ENCODE data around the gene MACROD2.
"Not testable (repeated sequence)": the region's sequence is repeated elsewhere in the genome, so short reads cannot be mapped to it uniquely, and the experiment has no call there.

MACROD2 gene

GRCh38 chr20:14966203-14966602, 970.9 kb downstream of the MACROD2 start:
- Histone ChIP-seq H3K4me1 (ENCODE audit: insufficient read depth, insufficient read length) (no peaks in the 10 kb centered on the region), H3K36me3 (ENCODE audit: insufficient read depth, insufficient read length, low read length) (no peaks in the 10 kb centered on the region), H3K27me3 (ENCODE audit: insufficient read depth, insufficient read length) (no peaks in the 10 kb centered on the region), H3K9ac (ENCODE audit: insufficient read length, low read depth) (no peak overlapping the region), H3K9me3 (ENCODE audit: insufficient read depth, low read length) (no peaks in the 10 kb centered on the region), H3K4me3 (ENCODE audit: insufficient read length, low read depth) (no peak overlapping the region)
- TF ChIP-seq ZNF274 (IDR thresholded peaks at IDR 0.05; ENCODE audit: low read depth, low read length) (no peak), SUZ12 (IDR thresholded peaks at IDR 0.05; ENCODE audit: extremely low read depth, insufficient read depth, insufficient read length) (no peak), YY1 (IDR thresholded peaks at IDR 0.05; ENCODE audit: insufficient read depth, insufficient read length) (no peak)
- DNase-seq (ENCODE audit: low read depth, low spot score), result no peak

DNA sequence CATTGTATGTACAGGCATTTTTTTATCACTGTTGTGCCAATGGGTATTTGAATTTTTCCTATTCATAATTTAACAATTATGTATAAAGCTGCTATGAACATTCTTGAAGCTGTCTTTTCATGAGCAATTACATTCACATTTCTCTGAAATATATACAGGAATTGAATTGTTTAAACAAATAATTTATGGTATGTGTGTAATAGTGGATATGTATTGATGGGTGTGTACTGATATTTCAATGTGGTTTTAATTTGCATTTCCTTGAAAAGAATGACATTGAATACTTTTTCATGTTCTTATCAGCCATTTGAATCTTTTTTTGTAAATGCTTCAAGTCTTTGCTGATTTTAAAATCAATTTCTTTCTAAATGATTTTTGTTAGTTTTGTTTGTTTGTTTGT, 971.5 kb downstream of the MACROD2 start:
- TF ChIP-seq YY1 (IDR thresholded peaks at IDR 0.05; ENCODE audit: insufficient read depth, insufficient read length) (no peak), SUZ12 (IDR thresholded peaks at IDR 0.05; ENCODE audit: extremely low read depth, insufficient read depth, insufficient read length) (no peak), ZNF274 (IDR thresholded peaks at IDR 0.05; ENCODE audit: low read depth, low read length) (no peak)
- DNase-seq (ENCODE audit: low read depth, low spot score), result no peak
- Histone ChIP-seq H3K4me3 (ENCODE audit: insufficient read length, low read depth) (no peak overlapping the region), H3K36me3 (ENCODE audit: insufficient read depth, insufficient read length, low read length) (no peaks in the 10 kb centered on the region), H3K27me3 (ENCODE audit: insufficient read depth, insufficient read length) (no peaks in the 10 kb centered on the region), H3K9ac (ENCODE audit: insufficient read length, low read depth) (no peak overlapping the region), H3K9me3 (ENCODE audit: insufficient read depth, low read length) (no peaks in the 10 kb centered on the region), H3K4me1 (ENCODE audit: insufficient read depth, insufficient read length) (no peaks in the 10 kb centered on the region)

- no peak for DNase-seq (ENCODE audit: low read depth, low spot score)
- Histone ChIP-seq H3K9me3 (ENCODE audit: insufficient read depth, low read length) (no peaks in the 10 kb centered on the region), H3K4me1 (ENCODE audit: insufficient read depth, insufficient read length) (no peaks in the 10 kb centered on the region), H3K4me3 (ENCODE audit: insufficient read length, low read depth) (no peak overlapping the region), H3K9ac (ENCODE audit: insufficient read length, low read depth) (no peak overlapping the region), H3K27me3 (ENCODE audit: insufficient read depth, insufficient read length) (no peaks in the 10 kb centered on the region), H3K36me3 (ENCODE audit: insufficient read depth, insufficient read length, low read length) (no peaks in the 10 kb centered on the region)
- TF ChIP-seq SUZ12 (IDR thresholded peaks at IDR 0.05; ENCODE audit: extremely low read depth, insufficient read depth, insufficient read length) (no peak), YY1 (IDR thresholded peaks at IDR 0.05; ENCODE audit: insufficient read depth, insufficient read length) (no peak), ZNF274 (IDR thresholded peaks at IDR 0.05; ENCODE audit: low read depth, low read length) (no peak)
Measured at GRCh38 chr20:14972256-14972655, 976.9 kb downstream of the MACROD2 start.

- TF ChIP-seq YY1 (IDR thresholded peaks at IDR 0.05; ENCODE audit: insufficient read depth, insufficient read length) (no peak), ZNF274 (IDR thresholded peaks at IDR 0.05; ENCODE audit: low read depth, low read length) (no peak), SUZ12 (IDR thresholded peaks at IDR 0.05; ENCODE audit: extremely low read depth, insufficient read depth, insufficient read length) (no peak)
- Histone ChIP-seq H3K9me3 (ENCODE audit: insufficient read depth, low read length) (no peaks in the 10 kb centered on the region), H3K4me3 (ENCODE audit: insufficient read length, low read depth) (no peak overlapping the region), H3K36me3 (ENCODE audit: insufficient read depth, insufficient read length, low read length) (no peaks in the 10 kb centered on the region), H3K4me1 (ENCODE audit: insufficient read depth, insufficient read length) (no peaks in the 10 kb centered on the region), H3K27me3 (ENCODE audit: insufficient read depth, insufficient read length) (no peaks in the 10 kb centered on the region), H3K9ac (ENCODE audit: insufficient read length, low read depth) (no peak overlapping the region)
- DNase-seq (ENCODE audit: low read depth, low spot score), result no peak
Measured at GRCh38 chr20:14972690-14973089, 977.4 kb downstream of the MACROD2 start.

GRCh38 chr20:14979453-14979986, 984.2 kb downstream of the MACROD2 start:
- TF ChIP-seq YY1 (IDR thresholded peaks at IDR 0.05; ENCODE audit: insufficient read depth, insufficient read length) (no peak), ZNF274 (IDR thresholded peaks at IDR 0.05; ENCODE audit: low read depth, low read length) (no peak), SUZ12 (IDR thresholded peaks at IDR 0.05; ENCODE audit: extremely low read depth, insufficient read depth, insufficient read length) (no peak)
- no peak for DNase-seq (ENCODE audit: low read depth, low spot score)
- no peaks in the 10 kb centered on the region for H3K4me1 ChIP-seq (ENCODE audit: insufficient read depth, insufficient read length)

DNA sequence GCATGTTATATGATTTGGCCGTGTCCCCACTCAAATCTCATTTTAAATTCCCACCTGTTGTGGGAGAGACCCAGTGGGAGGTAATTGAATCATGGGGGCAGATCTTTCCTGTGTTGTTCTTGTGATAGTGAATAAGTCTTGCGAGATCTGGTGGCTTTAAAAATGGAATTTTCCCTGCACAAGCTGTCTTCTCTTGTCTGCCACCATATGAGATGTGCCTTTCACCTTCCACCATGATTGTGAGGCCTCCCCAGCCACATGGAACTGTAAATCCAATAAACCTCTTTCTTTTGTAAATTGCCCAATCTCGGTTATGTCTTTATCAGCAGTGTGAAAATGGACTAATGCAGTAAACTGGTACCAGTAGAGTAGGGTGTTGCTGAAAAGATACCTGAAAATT, 986.2 kb downstream of the MACROD2 start:
- not testable (repeated sequence) for H3K4me1 ChIP-seq (ENCODE audit: insufficient read depth, insufficient read length); H3K9ac ChIP-seq (ENCODE audit: insufficient read length, low read depth); H3K27me3 ChIP-seq (ENCODE audit: insufficient read depth, insufficient read length); H3K36me3 ChIP-seq (ENCODE audit: insufficient read depth, insufficient read length, low read length); H3K4me3 ChIP-seq (ENCODE audit: insufficient read length, low read depth); H3K9me3 ChIP-seq (ENCODE audit: insufficient read depth, low read length); DNase-seq (ENCODE audit: low read depth, low spot score)

More at GRCh38 chr20:14979453-14979986, 984.2 kb downstream of the MACROD2 start:
- H3K27me3 ChIP-seq (ENCODE audit: insufficient read depth, insufficient read length), result no peaks in the 10 kb centered on the region
- no peak overlapping the region for H3K4me3 ChIP-seq (ENCODE audit: insufficient read length, low read depth)
- H3K36me3 ChIP-seq (ENCODE audit: insufficient read depth, insufficient read length, low read length), result no peaks in the 10 kb centered on the region
- no peak overlapping the region for H3K9ac ChIP-seq (ENCODE audit: insufficient read length, low read depth)
- peaks cover 8% of the 10 kb centered on the region; the same call in 1 of the 2 replicates for H3K9me3 ChIP-seq (ENCODE audit: insufficient read depth, low read length)

- DNase-seq (ENCODE audit: low read depth, low spot score); H3K9me3 ChIP-seq (ENCODE audit: insufficient read depth, low read length); H3K27me3 ChIP-seq (ENCODE audit: insufficient read depth, insufficient read length); H3K9ac ChIP-seq (ENCODE audit: insufficient read length, low read depth); H3K4me3 ChIP-seq (ENCODE audit: insufficient read length, low read depth); H3K36me3 ChIP-seq (ENCODE audit: insufficient read depth, insufficient read length, low read length); H3K4me1 ChIP-seq (ENCODE audit: insufficient read depth, insufficient read length): not testable (repeated sequence)
Measured at GRCh38 chr20:14982324-14982723, 987.0 kb downstream of the MACROD2 start.

- H3K4me1 ChIP-seq (ENCODE audit: insufficient read depth, insufficient read length), result no peaks in the 10 kb centered on the region
- H3K9ac ChIP-seq (ENCODE audit: insufficient read length, low read depth), result no peak overlapping the region
- H3K4me3 ChIP-seq (ENCODE audit: insufficient read length, low read depth), result no peak overlapping the region
- no peaks in the 10 kb centered on the region for H3K27me3 ChIP-seq (ENCODE audit: insufficient read depth, insufficient read length)
- H3K36me3 ChIP-seq (ENCODE audit: insufficient read depth, insufficient read length, low read length), result no peaks in the 10 kb centered on the region
- peaks cover 8% of the 10 kb centered on the region; the same call in 1 of the 2 replicates for H3K9me3 ChIP-seq (ENCODE audit: insufficient read depth, low read length)
- DNase-seq (ENCODE audit: low read depth, low spot score), result no peak
- no peak for TF ChIP-seq SUZ12 (IDR thresholded peaks at IDR 0.05; ENCODE audit: extremely low read depth, insufficient read depth, insufficient read length)
- TF ChIP-seq YY1 (IDR thresholded peaks at IDR 0.05; ENCODE audit: insufficient read depth, insufficient read length), result no peak
- no peak for TF ChIP-seq ZNF274 (IDR thresholded peaks at IDR 0.05; ENCODE audit: low read depth, low read length)
Measured at GRCh38 chr20:14984305-14984704, 989.0 kb downstream of the MACROD2 start.
